Chondrocyte (in vitro differentiated cells): ENCODE measurements around the gene OCSTAMP. TPM values are rescaled to one million over a fixed set of nuclear protein-coding genes. Genes with fewer than 3 reads are reported as not detected.

Source experiments
- DNase-seq: peaks from one replicate; pipeline ENCODE4 v3.0.0; 2021; ENCODE audit warnings: mixed read lengths, low spot score
- H3K27ac Mint-ChIP-seq: one replicate; pipeline ENCODE4 v1.8.0; 2021; ENCODE audit warnings: mild to moderate bottlenecking, moderate library complexity, mixed read lengths; ENCODE audit not compliant: unreplicated experiment
- H3K27me3 Mint-ChIP-seq: 2 replicates; pipeline ENCODE4 v1.8.0; 2021; ENCODE audit warnings: low read depth, mixed read lengths
- H3K36me3 Mint-ChIP-seq: 2 replicates; pipeline ENCODE4 v1.8.0; 2021; ENCODE audit warnings: low read depth, mixed read lengths
- H3K4me1 Mint-ChIP-seq: 2 replicates; pipeline ENCODE4 v1.8.0; 2021; ENCODE audit warnings: low read depth, mild to moderate bottlenecking, mixed read lengths
- H3K4me3 Mint-ChIP-seq: one replicate; pipeline ENCODE4 v1.8.0; 2021; ENCODE audit warnings: mild to moderate bottlenecking, moderate library complexity, mixed read lengths; ENCODE audit not compliant: unreplicated experiment
- H3K9me3 Mint-ChIP-seq: 2 replicates; pipeline ENCODE4 v1.8.0; 2021; ENCODE audit warnings: low read depth, mixed read lengths
- CTCF ChIP-seq: fragments of 200-600 bp; sonication (generic); IDR thresholded peaks from 2 replicates; pipeline ENCODE4 v1.5.0; 2021; ENCODE audit warnings: antibody characterized with exemption, mild to moderate bottlenecking, moderate library complexity
- total RNA-seq: library from RNA; stranded (reverse); gene quantifications from 3 replicates; pipeline ENCODE4 v1.2.1, GENCODE V29; 2021

The OCSTAMP gene
- total RNA-seq, 1 donor from 2014 or later = not detected

- DNase-seq = no peak
- H3K4me3 Mint-ChIP-seq = no peak overlapping the region
- H3K4me1 Mint-ChIP-seq = no peaks in the 10 kb centered on the region
- no peaks in the 10 kb centered on the region for H3K36me3 Mint-ChIP-seq
- H3K27me3 Mint-ChIP-seq = peaks cover under 1% of the 10 kb centered on the region
- no peak overlapping the region for H3K27ac Mint-ChIP-seq
- H3K9me3 Mint-ChIP-seq = no peaks in the 10 kb centered on the region
- peak; percentile 59 for TF ChIP-seq CTCF
These were observed 5.9 kb downstream of the OCSTAMP start for GRCh38 chr20:46544576-46544975.

- TF ChIP-seq CTCF = no peak
- Mint-ChIP-seq H3K4me1 (no peaks in the 10 kb centered on the region), H3K9me3 (no peaks in the 10 kb centered on the region), H3K36me3 (no peaks in the 10 kb centered on the region), H3K27me3 (peaks cover 5% of the 10 kb centered on the region), H3K4me3 (no peak overlapping the region), H3K27ac (no peak overlapping the region)
- no peak for DNase-seq
These were observed 6.5 kb downstream of the OCSTAMP start for GRCh38 chr20:46543959-46544358.

GRCh38 chr20:46543033-46543432 lies 7.4 kb downstream of the OCSTAMP start:
- Mint-ChIP-seq H3K9me3 (no peaks in the 10 kb centered on the region), H3K27me3 (peaks cover 9% of the 10 kb centered on the region), H3K36me3 (no peaks in the 10 kb centered on the region), H3K4me3 (no peak overlapping the region), H3K4me1 (no peaks in the 10 kb centered on the region), H3K27ac (no peak overlapping the region)
- TF ChIP-seq CTCF = no peak
- no peak for DNase-seq

GRCh38 chr20:46541229-46541935 lies 9.1 kb downstream of the OCSTAMP start:
- Mint-ChIP-seq H3K36me3 (no peaks in the 10 kb centered on the region), H3K4me1 (no peaks in the 10 kb centered on the region), H3K27me3 (peaks cover 13% of the 10 kb centered on the region), H3K4me3 (no peak overlapping the region), H3K9me3 (no peaks in the 10 kb centered on the region), H3K27ac (no peak overlapping the region)
- TF ChIP-seq CTCF = no peak
- no peak for DNase-seq

GRCh38 chr20:46539113-46539512 lies 11.3 kb downstream of the OCSTAMP start:
- peaks cover 18% of the 10 kb centered on the region for H3K27me3 Mint-ChIP-seq
- no peak overlapping the region for H3K27ac Mint-ChIP-seq
- no peak for TF ChIP-seq CTCF

More at GRCh38 chr20:46539113-46539512, 11.3 kb downstream of the OCSTAMP start:
- no peak for DNase-seq
- H3K4me1 Mint-ChIP-seq = no peaks in the 10 kb centered on the region
- no peaks in the 10 kb centered on the region for H3K9me3 Mint-ChIP-seq
- H3K36me3 Mint-ChIP-seq = no peaks in the 10 kb centered on the region
- no peak overlapping the region for H3K4me3 Mint-ChIP-seq
